Tongue (tissue), 2 donors: ENCODE results near the gene SLC27A1. TPM values are rescaled to one million over a fixed set of nuclear protein-coding genes. Genes with fewer than 3 reads are reported as not detected.

Source experiments
- DNase-seq: peaks from one replicate; pipeline ENCODE4 v3.0.0-alpha.2; 2015
- total RNA-seq: library from RNA; depleted of rRNA; stranded (reverse); fragments of >200 nt; gene quantifications from one replicate; pipeline ENCODE4 v1.2.3, GENCODE V29; 2014

The SLC27A1 gene
- 45.7 TPM for total RNA-seq

- peak; percentile 100 for DNase-seq
Measured at GRCh38 chr19:17470068-17470841, at the start of gene SLC27A1. TSS of gene SLC27A1 (plus strand) at chr19:17470524. CDS start at chr19:17470541, 17 bp downstream.

- DNase-seq = no peak
Measured at GRCh38 chr19:17421942-17422341, 48.4 kb upstream of the SLC27A1 start.

GRCh38 chr19:17423429-17424208, 46.7 kb upstream of the SLC27A1 start:
- no peak for DNase-seq

- peak; percentile 59 for DNase-seq
Measured at GRCh38 chr19:17424743-17425365, 45.5 kb upstream of the SLC27A1 start.

GRCh38 chr19:17429641-17430113, 40.6 kb upstream of the SLC27A1 start:
- DNase-seq = no peak

GRCh38 chr19:17431417-17431816, 38.9 kb upstream of the SLC27A1 start:
- DNase-seq = no peak

GRCh38 chr19:17435218-17435617, 35.1 kb upstream of the SLC27A1 start:
- DNase-seq = no peak

- DNase-seq = no peak
Measured at GRCh38 chr19:17436094-17436873, 34.0 kb upstream of the SLC27A1 start.

- DNase-seq = no peak
Measured at GRCh38 chr19:17436874-17437267, 33.5 kb upstream of the SLC27A1 start.

GRCh38 chr19:17441241-17442021, 28.9 kb upstream of the SLC27A1 start:
- DNase-seq = peak; percentile 58

- no peak for DNase-seq
Measured at GRCh38 chr19:17445526-17446165, 24.7 kb upstream of the SLC27A1 start.

- DNase-seq = peak; percentile 40
Measured at GRCh38 chr19:17447704-17448130, 22.6 kb upstream of the SLC27A1 start.

GRCh38 chr19:17448131-17448967, 22.0 kb upstream of the SLC27A1 start, which contains the start of gene TMEM221:
TSS of gene TMEM221 (minus strand) at chr19:17448668. CDS start at chr19:17448462, 206 bp downstream.
- peak; percentile 53 for DNase-seq

- no peak for DNase-seq
Measured at GRCh38 chr19:17450264-17451075, 19.9 kb upstream of the SLC27A1 start.

GRCh38 chr19:17451820-17452219, 18.5 kb upstream of the SLC27A1 start:
- DNase-seq = no peak

GRCh38 chr19:17454576-17455071, 15.7 kb upstream of the SLC27A1 start:
- DNase-seq = no peak

GRCh38 chr19:17455308-17456123, 14.8 kb upstream of the SLC27A1 start:
- no peak for DNase-seq

- no peak for DNase-seq
Measured at GRCh38 chr19:17456127-17456526, 14.2 kb upstream of the SLC27A1 start.
